Measurements from ENCODE around the gene ACSL1. TPM values are rescaled to one million over a fixed set of nuclear protein-coding genes. Genes with fewer than 3 reads are reported as not detected.
"Not testable (repeated sequence)": the region's sequence is repeated elsewhere in the genome, so short reads cannot be mapped to it uniquely, and the experiment has no call there.

Gene ACSL1
- total RNA-seq, 1 donor from 2014 or later, result 31.7 TPM

GRCh38 chr4:184785813-184786212 is 40.0 kb downstream of the ACSL1 start:
- peaks cover 4% of the 10 kb centered on the region for H3K36me3 Mint-ChIP-seq (ENCODE audit: unreplicated experiment)
- no peak overlapping the region for H3K27ac Mint-ChIP-seq (ENCODE audit: unreplicated experiment)
- no peak overlapping the region for H3K4me3 Mint-ChIP-seq (ENCODE audit: unreplicated experiment)
- TF ChIP-seq CTCF (IDR thresholded peaks at IDR 0.05; ENCODE audit: partially characterized antibody, unreplicated experiment), result no peak
- DNase-seq, result no peak
- H3K27me3 Mint-ChIP-seq (ENCODE audit: unreplicated experiment), result peaks cover 4% of the 10 kb centered on the region
- peaks cover 19% of the 10 kb centered on the region for H3K4me1 Mint-ChIP-seq (ENCODE audit: low read depth, unreplicated experiment)
- H3K9me3 Mint-ChIP-seq (ENCODE audit: unreplicated experiment), result peaks cover 5% of the 10 kb centered on the region

GRCh38 chr4:184784628-184785257 is 41.0 kb downstream of the ACSL1 start:
- no peak for DNase-seq
- peaks cover 5% of the 10 kb centered on the region for H3K9me3 Mint-ChIP-seq (ENCODE audit: unreplicated experiment)
- H3K36me3 Mint-ChIP-seq (ENCODE audit: unreplicated experiment), result peaks cover 4% of the 10 kb centered on the region
- no peak for TF ChIP-seq CTCF (IDR thresholded peaks at IDR 0.05; ENCODE audit: partially characterized antibody, unreplicated experiment)
- peak overlapping the region; percentile 15 for H3K4me3 Mint-ChIP-seq (ENCODE audit: unreplicated experiment)
- peak overlapping the region; percentile 33 for H3K27ac Mint-ChIP-seq (ENCODE audit: unreplicated experiment)
- peaks cover 4% of the 10 kb centered on the region for H3K27me3 Mint-ChIP-seq (ENCODE audit: unreplicated experiment)
- H3K4me1 Mint-ChIP-seq (ENCODE audit: low read depth, unreplicated experiment), result peaks cover 19% of the 10 kb centered on the region

GRCh38 chr4:184782731-184783373 is 42.9 kb downstream of the ACSL1 start:
- Mint-ChIP-seq H3K4me1 (ENCODE audit: low read depth, unreplicated experiment) (peaks cover 19% of the 10 kb centered on the region), H3K36me3 (ENCODE audit: unreplicated experiment) (peaks cover 14% of the 10 kb centered on the region), H3K4me3 (ENCODE audit: unreplicated experiment) (peak overlapping the region; percentile 18), H3K9me3 (ENCODE audit: unreplicated experiment) (peaks cover 11% of the 10 kb centered on the region), H3K27me3 (ENCODE audit: unreplicated experiment) (peaks cover 4% of the 10 kb centered on the region), H3K27ac (ENCODE audit: unreplicated experiment) (peak overlapping the region; percentile 50)
- DNase-seq, result no peak
- no peak for TF ChIP-seq CTCF (IDR thresholded peaks at IDR 0.05; ENCODE audit: partially characterized antibody, unreplicated experiment)

- H3K27ac Mint-ChIP-seq (ENCODE audit: unreplicated experiment); H3K4me3 Mint-ChIP-seq (ENCODE audit: unreplicated experiment): not testable (repeated sequence)
These were observed 46.6 kb downstream of the ACSL1 start for GRCh38 chr4:184779160-184779559.

GRCh38 chr4:184778325-184778724 is 47.4 kb downstream of the ACSL1 start:
- Mint-ChIP-seq H3K4me3 (ENCODE audit: unreplicated experiment) (no peak overlapping the region), H3K9me3 (ENCODE audit: unreplicated experiment) (peaks cover 11% of the 10 kb centered on the region), H3K27me3 (ENCODE audit: unreplicated experiment) (no peaks in the 10 kb centered on the region), H3K36me3 (ENCODE audit: unreplicated experiment) (peaks cover 10% of the 10 kb centered on the region), H3K4me1 (ENCODE audit: low read depth, unreplicated experiment) (peaks cover 26% of the 10 kb centered on the region), H3K27ac (ENCODE audit: unreplicated experiment) (no peak overlapping the region)
- DNase-seq, result no peak
- no peak for TF ChIP-seq CTCF (IDR thresholded peaks at IDR 0.05; ENCODE audit: partially characterized antibody, unreplicated experiment)

More at GRCh38 chr4:184779160-184779559, 46.6 kb downstream of the ACSL1 start:
- Mint-ChIP-seq H3K36me3 (ENCODE audit: unreplicated experiment) (peaks cover 10% of the 10 kb centered on the region), H3K4me1 (ENCODE audit: low read depth, unreplicated experiment) (peaks cover 27% of the 10 kb centered on the region), H3K9me3 (ENCODE audit: unreplicated experiment) (peaks cover 11% of the 10 kb centered on the region)
- H3K27me3 Mint-ChIP-seq (ENCODE audit: unreplicated experiment); DNase-seq: not testable (repeated sequence)
